Right kidney (tissue), 1 donor: ENCODE results near the gene C1orf50.

Experiments
- DNase-seq: peaks from one replicate; pipeline ENCODE4 v3.0.0-alpha.2; 2016

C1orf50 gene

DNA sequence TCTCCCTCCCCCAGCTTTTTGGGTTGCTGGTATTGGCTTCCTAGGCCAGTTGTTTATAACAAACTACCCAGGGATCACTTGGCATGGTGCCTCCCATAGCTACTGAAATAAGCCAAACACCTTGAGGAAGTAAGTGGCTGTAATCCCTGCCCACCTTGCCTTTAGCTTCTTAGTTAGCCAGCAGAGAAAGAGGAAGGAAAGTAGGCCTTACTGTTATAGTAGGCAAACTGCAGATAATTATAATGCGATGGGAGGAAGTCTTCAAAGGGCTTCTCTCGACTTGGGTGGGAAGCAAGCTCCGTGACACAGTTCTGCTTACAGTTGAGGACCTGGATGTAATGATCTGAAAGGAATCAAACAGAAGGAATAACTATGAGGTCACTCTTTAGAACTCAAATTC lies 8.4 kb upstream of the C1orf50 start:
- DNase-seq: no peak

GRCh38 chr1:42759114-42759513 lies 7.9 kb upstream of the C1orf50 start:
- no peak for DNase-seq

DNA sequence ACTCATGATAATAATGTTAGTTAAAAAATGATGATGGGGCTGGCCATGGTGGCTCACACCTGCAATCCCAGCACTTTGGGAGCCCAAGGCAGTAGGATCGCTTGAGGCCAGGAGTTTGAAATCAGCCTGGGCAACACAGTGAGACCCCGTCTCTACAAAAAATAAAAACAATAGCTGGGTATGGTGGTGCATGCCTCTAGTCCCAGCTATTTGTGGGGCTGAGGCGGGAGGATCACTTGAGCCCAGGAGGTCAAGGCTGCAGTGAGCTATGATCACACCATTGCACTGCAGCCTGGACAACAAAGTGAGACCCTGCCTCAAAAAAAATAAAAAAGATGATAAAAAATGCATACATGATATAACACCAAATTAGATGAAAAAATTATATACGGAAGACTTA lies 5.5 kb upstream of the C1orf50 start:
- no peak for DNase-seq

DNA sequence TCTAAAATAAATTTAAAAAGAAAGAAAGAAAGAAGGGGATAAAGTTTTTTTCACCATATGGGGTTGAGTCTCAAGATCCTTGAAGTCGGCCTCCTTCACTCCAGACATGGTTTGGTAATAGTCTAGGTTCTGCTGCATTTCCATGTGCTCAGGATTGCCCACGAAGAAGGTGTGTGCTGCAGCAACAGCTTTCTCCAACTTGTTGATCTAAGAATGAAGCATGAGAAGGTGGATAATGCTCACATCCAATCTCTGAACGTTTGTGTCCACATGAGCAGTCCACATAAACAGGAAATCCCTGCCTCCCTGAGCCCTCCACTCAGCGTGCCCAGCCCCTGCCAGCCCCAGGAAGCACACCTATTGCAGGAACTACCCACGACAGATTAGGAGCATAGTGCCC lies 4.8 kb upstream of the C1orf50 start:
- DNase-seq: no peak

GRCh38 chr1:42765269-42765668 lies 1.8 kb upstream of the C1orf50 start:
- peak; percentile 48 for DNase-seq

- peak; percentile 72 for DNase-seq
These were observed 963 bp upstream of the C1orf50 start for GRCh38 chr1:42765832-42766740.

DNA sequence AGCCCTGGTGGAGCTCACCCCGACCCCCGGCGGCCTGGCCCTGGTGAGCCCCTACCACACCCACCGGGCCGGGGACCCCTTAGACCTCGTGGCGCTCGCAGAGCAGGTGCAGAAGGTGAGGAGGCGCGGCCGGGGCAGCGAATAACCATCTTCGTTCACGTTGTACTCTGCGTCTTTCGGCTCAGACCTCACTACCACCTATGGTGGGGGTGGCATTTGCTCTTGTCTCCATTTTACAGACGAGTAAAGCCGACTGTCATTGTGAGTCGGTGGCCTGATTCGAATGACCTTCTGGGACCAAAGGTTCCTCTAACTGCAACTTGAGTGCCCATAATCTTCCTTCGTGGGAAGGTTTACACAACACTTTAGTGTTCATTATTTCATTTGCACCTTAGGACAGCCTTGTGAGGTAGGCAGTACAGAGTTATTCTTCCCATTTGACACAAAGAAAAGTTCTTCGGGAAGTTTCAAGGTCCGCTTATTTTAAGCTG lies 506 bp downstream of the C1orf50 start:
- no peak for DNase-seq

- no peak for DNase-seq
These were observed 1.1 kb downstream of the C1orf50 start for GRCh38 chr1:42768172-42768571.

- no peak for DNase-seq
These were observed 2.8 kb downstream of the C1orf50 start for GRCh38 chr1:42769811-42770210.

- DNase-seq: no peak
These were observed 6.4 kb downstream of the C1orf50 start for GRCh38 chr1:42773420-42773819.

- no peak for DNase-seq
These were observed 8.0 kb downstream of the C1orf50 start for GRCh38 chr1:42774928-42775526.

GRCh38 chr1:42776502-42776901 lies 9.5 kb downstream of the C1orf50 start:
- DNase-seq: no peak

DNA sequence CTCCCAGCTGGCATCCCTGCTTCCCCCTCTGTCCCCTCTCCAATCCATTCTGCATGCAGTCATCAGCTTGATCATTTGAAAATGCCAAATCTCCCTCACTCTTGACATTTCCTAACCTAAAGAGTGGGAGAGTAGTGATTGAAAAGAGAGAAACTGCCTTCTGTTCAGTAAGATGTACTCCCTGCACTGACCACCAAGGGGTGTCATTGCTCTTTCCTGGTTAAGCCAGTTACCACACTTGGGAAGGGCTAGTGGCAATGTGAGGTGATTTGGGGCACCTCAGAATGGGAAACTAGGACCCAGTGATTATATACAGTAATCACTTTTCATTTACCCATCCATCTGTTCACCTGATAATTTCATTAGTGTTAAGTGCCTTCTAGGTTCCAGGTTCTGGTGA lies 10.8 kb downstream of the C1orf50 start:
- no peak for DNase-seq

GRCh38 chr1:42779725-42780124 lies 12.7 kb downstream of the C1orf50 start:
- DNase-seq: no peak

- DNase-seq: no peak
These were observed 13.1 kb downstream of the C1orf50 start for GRCh38 chr1:42780176-42780575.

- DNase-seq: no peak
These were observed 16.0 kb downstream of the C1orf50 start for GRCh38 chr1:42783092-42783491.

DNA sequence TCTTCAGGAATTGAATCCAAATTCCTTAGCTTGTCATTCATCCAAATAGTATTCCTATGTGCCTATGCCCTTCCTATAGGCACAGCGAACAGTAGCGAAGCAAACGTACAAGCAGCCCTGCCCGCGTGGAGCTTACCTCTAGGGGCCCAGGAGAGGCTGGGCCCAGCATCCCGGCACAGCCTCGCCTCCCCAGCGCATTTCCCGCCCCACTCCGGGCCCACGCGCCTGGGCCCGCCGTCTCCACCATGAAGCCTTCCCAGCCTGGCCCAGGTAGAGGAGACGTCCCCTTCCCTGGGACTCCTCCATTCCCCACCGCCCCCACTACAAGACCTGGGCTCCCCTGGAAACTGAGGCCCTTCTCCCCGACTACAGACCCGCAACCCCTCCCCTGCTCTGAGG lies 17.5 kb downstream of the C1orf50 start:
- DNase-seq: no peak

- peak; percentile 56 for DNase-seq
These were observed 18.1 kb downstream of the C1orf50 start, which contains the start of gene TMEM269 for GRCh38 chr1:42784946-42785693. TMEM269 (plus strand) TSS chr1:42784991; CDS start chr1:42789894, 4,903 bp downstream.

GRCh38 chr1:42786097-42786496 lies 19.0 kb downstream of the C1orf50 start:
- no peak for DNase-seq

DNA sequence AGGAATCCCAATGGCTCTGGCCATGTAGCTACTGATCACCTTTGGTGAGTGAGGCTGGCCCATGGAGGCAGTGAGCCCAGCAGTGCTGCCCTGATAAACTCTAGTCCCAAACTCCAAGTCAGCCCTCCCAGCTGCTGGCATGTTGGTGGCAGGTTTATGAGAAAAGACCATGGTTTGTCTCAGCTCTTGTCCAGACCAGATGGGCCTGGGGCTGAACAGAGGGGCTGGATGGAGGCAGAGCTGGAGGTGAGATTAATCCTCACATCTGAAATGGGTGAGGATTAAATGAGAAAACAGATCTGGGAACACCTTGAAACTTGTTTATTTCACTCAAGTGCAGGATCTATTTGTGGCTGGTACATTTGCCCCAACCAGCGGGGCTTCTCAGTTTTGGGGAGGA lies 21.0 kb downstream of the C1orf50 start:
- DNase-seq: no peak

DNA sequence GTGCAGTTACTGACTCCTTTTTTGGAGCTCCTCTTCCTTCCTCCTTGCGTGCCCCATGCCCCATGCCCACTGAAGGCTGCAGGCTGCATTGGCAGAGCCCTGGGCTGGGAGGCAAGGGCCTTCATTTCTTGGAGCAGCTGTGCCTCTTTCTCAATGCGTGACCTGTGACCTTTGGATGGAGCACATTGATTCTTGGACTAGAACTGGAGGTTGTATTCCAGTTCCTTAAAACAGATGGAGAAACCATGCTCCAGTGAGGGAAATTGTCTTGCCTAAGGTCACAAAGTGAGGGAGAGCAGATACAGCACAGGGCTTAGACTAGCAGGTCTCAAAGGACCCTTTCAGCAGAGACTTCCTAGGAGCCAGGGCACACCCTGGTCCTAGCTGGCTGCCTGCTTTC lies 26.8 kb downstream of the C1orf50 start:
- no peak for DNase-seq

GRCh38 chr1:42797414-42797813 lies 30.4 kb downstream of the C1orf50 start:
- no peak for DNase-seq

DNA sequence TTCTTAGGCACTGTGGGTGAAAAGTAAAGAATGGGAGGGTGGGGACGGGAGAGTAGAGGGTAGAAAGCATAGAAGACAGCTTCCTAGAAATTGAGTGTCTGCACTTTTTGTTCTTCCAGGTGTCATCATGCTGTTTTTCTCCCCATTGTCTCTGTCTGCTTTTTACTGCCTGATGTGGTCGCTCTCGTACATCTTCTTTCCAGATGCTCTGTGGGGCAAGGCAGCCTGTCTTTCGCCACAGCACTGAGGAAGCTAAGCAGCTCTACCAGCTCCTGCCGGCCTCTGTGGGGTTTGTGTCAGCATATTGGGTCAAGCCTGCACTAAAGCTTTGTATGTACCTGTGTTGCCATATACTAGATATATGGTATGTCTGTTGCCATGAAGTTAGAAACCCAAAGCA lies 30.9 kb downstream of the C1orf50 start:
- no peak for DNase-seq
